Choroid plexus epithelial cell (primary cell): ENCODE measurements around the gene HHATL.

Experiments used
- DNase-seq: peaks from one replicate; pipeline ENCODE4 v3.0.0-alpha.2; 2010; ENCODE audit warnings: low read depth
- H3K4me3 ChIP-seq: 2 replicates; pipeline ENCODE4 v1.5.1; 2011; ENCODE audit warnings: low read depth, mild to moderate bottlenecking, control low read depth, low read length, moderate library complexity
- CTCF ChIP-seq: conservative IDR thresholded peaks from 2 replicates; pipeline ENCODE4 v1.5.1; 2011; ENCODE audit warnings: low read depth, mild to moderate bottlenecking, control low read depth, inconsistent platforms, low read length, moderate library complexity

Gene HHATL

DNA sequence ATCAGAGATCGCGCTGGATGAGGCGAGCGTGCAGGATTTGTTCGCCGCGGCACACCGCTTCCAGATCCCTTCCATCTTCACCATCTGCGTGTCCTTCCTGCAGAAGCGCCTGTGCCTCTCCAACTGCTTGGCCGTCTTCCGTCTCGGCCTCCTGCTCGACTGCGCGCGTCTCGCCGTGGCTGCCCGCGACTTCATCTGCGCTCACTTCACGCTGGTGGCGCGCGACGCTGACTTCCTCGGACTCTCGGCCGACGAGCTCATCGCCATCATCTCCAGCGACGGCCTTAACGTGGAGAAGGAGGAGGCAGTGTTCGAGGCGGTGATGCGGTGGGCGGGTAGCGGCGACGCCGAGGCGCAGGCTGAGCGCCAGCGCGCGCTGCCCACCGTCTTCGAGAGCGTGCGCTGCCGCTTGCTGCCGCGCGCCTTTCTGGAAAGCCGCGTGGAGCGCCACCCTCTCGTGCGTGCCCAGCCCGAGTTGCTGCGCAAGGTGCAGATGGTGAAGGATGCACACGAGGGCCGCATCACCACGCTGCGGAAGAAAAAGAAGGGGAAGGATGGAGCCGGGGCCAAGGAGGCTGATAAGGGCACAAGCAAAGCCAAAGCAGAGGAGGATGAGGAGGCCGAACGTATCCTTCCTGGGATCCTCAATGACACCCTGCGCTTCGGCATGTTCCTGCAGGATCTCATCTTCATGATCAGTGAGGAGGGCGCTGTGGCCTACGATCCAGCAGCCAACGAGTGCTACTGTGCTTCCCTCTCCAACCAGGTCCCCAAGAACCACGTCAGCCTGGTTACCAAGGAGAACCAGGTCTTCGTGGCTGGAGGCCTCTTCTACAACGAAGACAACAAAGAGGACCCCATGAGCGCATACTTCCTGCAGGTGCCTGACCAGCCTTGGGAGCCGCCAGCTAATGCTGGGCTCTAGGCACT is 16.4 kb downstream of the HHATL start:
- H3K4me3 ChIP-seq: no peak overlapping the region
- no peak for DNase-seq
- no peak for TF ChIP-seq CTCF

GRCh38 chr3:42685363-42685881 is 17.2 kb downstream of the HHATL start, which contains the start of gene KLHL40:
TSS of gene KLHL40 (plus strand) at chr3:42685537. CDS start at chr3:42685619, 82 bp downstream.
- DNase-seq: no peak
- H3K4me3 ChIP-seq: no peak within 1 kb of the TSS

DNA sequence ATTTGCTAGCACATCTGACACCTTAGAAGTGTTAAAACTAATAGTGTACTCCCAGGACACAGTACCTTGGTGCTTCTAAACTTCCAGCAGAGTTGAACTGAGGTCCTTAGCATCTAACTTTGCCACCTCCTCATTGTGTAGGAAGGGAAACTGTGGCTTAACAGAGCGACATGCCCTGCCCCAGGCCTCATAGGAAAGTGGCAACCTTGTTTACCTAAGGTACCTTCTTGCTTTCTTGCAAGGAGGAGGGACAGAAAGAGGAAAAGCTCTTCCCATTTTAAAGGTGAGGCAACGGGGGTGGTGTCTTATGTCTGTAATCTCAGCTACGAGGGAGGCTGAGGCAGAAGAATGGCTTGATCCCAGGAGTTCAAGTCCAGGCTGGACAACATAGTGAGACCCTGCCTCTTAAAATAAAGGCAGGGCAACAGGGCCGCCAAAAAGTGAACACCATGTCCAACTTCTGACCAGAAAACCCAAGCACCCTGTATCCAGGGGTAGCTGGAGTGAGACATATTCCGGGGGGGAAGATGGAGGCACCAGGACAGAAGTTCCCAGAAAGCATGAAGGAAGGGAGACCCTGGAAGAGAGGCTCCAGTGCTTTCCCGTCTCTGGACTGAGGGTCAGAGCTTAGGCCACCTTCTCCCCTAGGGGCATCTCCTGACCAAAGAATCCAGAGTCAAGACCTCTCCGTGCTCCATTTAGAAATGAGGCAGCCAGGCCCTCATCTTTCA is 17.8 kb downstream of the HHATL start:
- no peak for DNase-seq
- H3K4me3 ChIP-seq: no peak overlapping the region
- no peak for TF ChIP-seq CTCF

More at GRCh38 chr3:42685363-42685881, 17.2 kb downstream of the HHATL start, which contains the start of gene KLHL40:
- TF ChIP-seq CTCF: no peak

DNA sequence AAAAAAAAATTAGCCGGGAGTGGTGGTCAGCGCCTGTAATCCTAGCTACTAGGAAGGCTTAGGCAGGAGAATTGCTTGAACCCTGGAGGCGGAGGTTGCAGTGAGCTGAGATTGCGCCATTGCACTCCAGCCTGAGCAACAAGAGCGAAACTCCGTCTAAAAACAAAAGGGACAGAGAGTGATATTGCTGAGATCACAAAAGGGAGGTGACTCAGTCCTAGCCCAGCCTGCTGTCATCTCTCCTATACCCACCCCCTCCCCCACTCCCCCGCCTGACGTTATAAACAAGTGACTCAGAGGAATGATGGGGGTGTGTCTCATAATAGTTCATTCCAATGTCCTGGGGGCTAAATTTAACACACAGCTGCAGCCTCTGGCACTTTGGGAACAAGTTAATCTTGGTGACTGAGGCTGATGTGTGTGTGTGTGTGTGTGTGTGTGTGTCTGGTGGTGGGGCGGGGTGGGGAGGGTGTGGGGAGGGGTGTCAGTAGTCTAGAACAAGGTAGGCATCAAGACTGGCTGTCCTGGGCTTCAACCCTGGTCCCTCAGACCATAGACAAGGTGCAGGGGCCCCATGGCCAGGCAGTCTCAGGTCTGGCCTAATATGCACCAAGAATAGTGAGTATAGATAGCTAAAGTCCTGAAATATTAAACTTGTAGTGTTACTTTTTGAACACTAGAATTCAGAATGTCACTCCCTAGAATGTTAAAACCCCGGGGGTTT is 18.6 kb downstream of the HHATL start:
- H3K4me3 ChIP-seq: no peak overlapping the region
- TF ChIP-seq CTCF: no peak
- peak; percentile 90 for DNase-seq

DNA sequence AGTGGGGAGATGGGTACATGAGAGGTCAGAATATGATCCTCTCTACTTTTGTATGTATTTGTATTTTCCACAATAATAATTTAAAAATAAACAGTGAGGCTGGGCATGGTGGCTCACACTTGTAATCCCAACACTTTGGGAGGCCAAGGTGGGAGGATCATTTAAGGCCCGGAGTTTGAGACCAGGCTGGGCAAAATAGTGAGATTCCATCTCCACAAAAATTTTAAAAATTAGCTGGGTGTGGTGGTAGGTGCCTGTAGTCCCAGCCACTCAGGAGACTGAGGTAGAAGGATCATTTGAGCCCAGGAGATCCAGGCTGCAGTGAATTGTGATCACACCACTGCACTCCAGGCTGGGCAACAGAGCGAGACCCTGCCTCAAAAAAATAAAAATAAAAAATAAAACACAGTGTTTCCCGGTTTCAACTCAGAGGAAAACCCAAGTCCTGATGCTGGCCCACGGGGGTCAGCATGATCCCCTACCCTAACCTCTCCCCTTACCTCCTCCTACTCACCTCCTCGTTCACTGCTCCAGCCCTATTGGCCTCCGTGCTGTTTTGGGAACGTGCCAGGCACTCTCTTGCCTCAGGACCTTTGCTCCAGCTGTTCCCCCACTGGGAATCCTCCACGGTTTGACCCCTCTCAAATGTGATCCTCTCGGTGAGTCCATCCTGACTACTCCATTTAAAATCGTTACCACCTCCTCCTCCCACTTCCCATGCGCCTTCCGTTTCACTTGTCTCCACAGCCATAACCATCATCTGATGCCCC is 20.1 kb downstream of the HHATL start:
- TF ChIP-seq CTCF: no peak
- no peak for DNase-seq
- H3K4me3 ChIP-seq: no peak overlapping the region
